SK-N-SH treated with all-trans-retinoic acid at 6 μM for 48 hours (cell line): ENCODE results near the gene ASB6.

Source experiments
- ATAC-seq: fragments of 200-7000 bp; cut with Tn5 transposase; 3 replicates; pipeline ENCODE4 v1.9.1; 2020; ENCODE audit warnings: mild to moderate bottlenecking, moderate library complexity
- ARNTL ChIP-seq: fragments of 450-650 bp; formaldehyde crosslinking; IDR thresholded peaks from 2 replicates; pipeline ENCODE4 v1.5.0; 2020; ENCODE audit warnings: low read depth, mild to moderate bottlenecking, moderate library complexity, borderline replicate concordance
- BACH2 ChIP-seq: fragments of 250-450 bp; sonication (Bioruptor Pico); IDR thresholded peaks from 2 replicates; pipeline ENCODE4 v1.9.0; 2021; ENCODE audit warnings: mild to moderate bottlenecking, borderline replicate concordance
- CREB5 ChIP-seq: fragments of 250-450 bp; sonication (Bioruptor Pico); IDR thresholded peaks from 2 replicates; pipeline ENCODE4 v1.5.1; 2020; ENCODE audit warnings: low read depth, mild to moderate bottlenecking, moderate library complexity
- CSDC2 ChIP-seq: fragments of 250-450 bp; sonication (Bioruptor Pico); IDR thresholded peaks from 2 replicates; pipeline ENCODE4 v1.5.0; 2020; ENCODE audit warnings: mild to moderate bottlenecking, moderate library complexity
- ESRRG ChIP-seq: fragments of 250-450 bp; sonication (Bioruptor Pico); IDR thresholded peaks from 2 replicates; pipeline ENCODE4 v1.6.1; 2021; ENCODE audit warnings: mild to moderate bottlenecking
- GLIS3 ChIP-seq: fragments of 250-450 bp; sonication (Bioruptor Pico); IDR thresholded peaks from 2 replicates; pipeline ENCODE4 v1.5.0; 2020; ENCODE audit warnings: mild to moderate bottlenecking, moderate library complexity
- ISL1 ChIP-seq: fragments of 250-450 bp; sonication (Bioruptor Pico); IDR thresholded peaks from 2 replicates; pipeline ENCODE4 v2.1.2; 2022; ENCODE audit warnings: mild to moderate bottlenecking, moderate library complexity
- OSR1 ChIP-seq: fragments of 250-450 bp; sonication (Bioruptor Pico); IDR thresholded peaks from 2 replicates; pipeline ENCODE4 v1.8.0; 2022; ENCODE audit warnings: moderate library complexity, mild to moderate bottlenecking, inconsistent platforms
- POU6F1 ChIP-seq: fragments of 250-450 bp; sonication (Bioruptor Pico); IDR thresholded peaks from 2 replicates; pipeline ENCODE4 v1.8.0; 2021; ENCODE audit warnings: low read depth, mild to moderate bottlenecking, moderate library complexity, borderline replicate concordance
- PPARA ChIP-seq: fragments of 250-450 bp; sonication (Bioruptor Pico); IDR thresholded peaks from 2 replicates; pipeline ENCODE4 v1.5.0; 2020; ENCODE audit warnings: mild to moderate bottlenecking, borderline replicate concordance
- RARB ChIP-seq: fragments of 250-450 bp; sonication (Bioruptor Pico); IDR thresholded peaks from 2 replicates; pipeline ENCODE4 v1.8.0; 2021; ENCODE audit warnings: mild to moderate bottlenecking, moderate library complexity
- SNAI2 ChIP-seq: fragments of 250-450 bp; sonication (Bioruptor Pico); IDR thresholded peaks from 2 replicates; pipeline ENCODE4 v1.5.0; 2020; ENCODE audit warnings: mild to moderate bottlenecking, moderate library complexity
- TCF4 ChIP-seq: fragments of 250-450 bp; sonication (Bioruptor Pico); IDR thresholded peaks from 2 replicates; pipeline ENCODE4 v1.8.0; 2021; ENCODE audit warnings: mild to moderate bottlenecking, moderate library complexity, borderline replicate concordance
- TOX ChIP-seq: fragments of 250-450 bp; sonication (Bioruptor Pico); IDR thresholded peaks from 2 replicates; pipeline ENCODE4 v1.8.0; 2021; ENCODE audit warnings: mild to moderate bottlenecking, moderate library complexity, borderline replicate concordance
- TSHZ2 ChIP-seq: fragments of 250-450 bp; sonication (Bioruptor Pico); IDR thresholded peaks from 2 replicates; pipeline ENCODE4 v1.5.0; 2020; ENCODE audit warnings: mild to moderate bottlenecking, moderate library complexity
- ZC3H10 ChIP-seq: fragments of 250-450 bp; sonication (Bioruptor Pico); IDR thresholded peaks from 2 replicates; pipeline ENCODE4 v1.5.1; 2021; ENCODE audit warnings: mild to moderate bottlenecking, moderate library complexity
- ZFP3 ChIP-seq: fragments of 250-450 bp; sonication (Bioruptor Pico); IDR thresholded peaks from 2 replicates; pipeline ENCODE4 v1.5.0; 2020; ENCODE audit warnings: mild to moderate bottlenecking, moderate library complexity
- ZFP30 ChIP-seq: fragments of 450-650 bp; formaldehyde crosslinking; IDR thresholded peaks from 2 replicates; pipeline ENCODE4 v1.5.0; 2022; ENCODE audit warnings: mild to moderate bottlenecking, moderate library complexity
- ZNF8 ChIP-seq: fragments of 450-650 bp; formaldehyde crosslinking; IDR thresholded peaks from 2 replicates; pipeline ENCODE4 v1.5.0; 2020; ENCODE audit warnings: mild to moderate bottlenecking, moderate library complexity

ASB6 gene

GRCh38 chr9:129626079-129626624, 15.8 kb downstream of the ASB6 start, which contains the start of gene NTMT1:
Gene NTMT1 (plus strand): TSS chr9:129626163. CDS start chr9:129632704, 6,541 bp downstream.
- peak; percentile 76 for ATAC-seq
- TF ChIP-seq ARNTL: no peak
- TF ChIP-seq ZFP30 (CRISPR knock-in tag): no peak
- no peak for TF ChIP-seq TOX
- TF ChIP-seq SNAI2: peak; percentile 36; the same call in 1 of the 2 replicates
- TF ChIP-seq OSR1: no peak
- TF ChIP-seq CREB5 (CRISPR knock-in tag): no peak
- TF ChIP-seq ZFP3 (CRISPR knock-in tag): no peak
- no peak for TF ChIP-seq BACH2 (CRISPR knock-in tag)

GRCh38 chr9:129624947-129625346, 17.0 kb downstream of the ASB6 start:
- TF ChIP-seq RARB (CRISPR knock-in tag) (no peak), POU6F1 (CRISPR knock-in tag) (no peak), GLIS3 (CRISPR knock-in tag) (no peak), TOX (no peak), PPARA (CRISPR knock-in tag) (no peak), CREB5 (CRISPR knock-in tag) (no peak), ISL1 (CRISPR knock-in tag) (no peak), ZC3H10 (CRISPR knock-in tag) (no peak), CSDC2 (CRISPR knock-in tag) (no peak), TCF4 (CRISPR knock-in tag) (no peak), BACH2 (CRISPR knock-in tag) (no peak), ESRRG (CRISPR knock-in tag) (no peak)
- ATAC-seq: no peak

GRCh38 chr9:129624168-129624759, 17.7 kb downstream of the ASB6 start:
- ATAC-seq: peak; percentile 13; the same call in 1 of the 3 replicates
- TF ChIP-seq TOX (no peak), ZFP3 (CRISPR knock-in tag) (no peak)

- TF ChIP-seq SNAI2: no peak
- no peak for TF ChIP-seq RARB (CRISPR knock-in tag)
- no peak for TF ChIP-seq TSHZ2 (CRISPR knock-in tag)
- TF ChIP-seq TOX: no peak
- no peak for TF ChIP-seq ZNF8
- no peak for TF ChIP-seq ESRRG (CRISPR knock-in tag)
- no peak for TF ChIP-seq ARNTL
- TF ChIP-seq ZC3H10 (CRISPR knock-in tag): no peak
- no peak for TF ChIP-seq PPARA (CRISPR knock-in tag)
- no peak for TF ChIP-seq OSR1
- no peak for TF ChIP-seq ISL1 (CRISPR knock-in tag)
- no peak for ATAC-seq
Observed at GRCh38 chr9:129623331-129623730, 18.6 kb downstream of the ASB6 start.
